Brain pericyte (primary cell): ENCODE data around the gene PPP1CC.
"Not testable (repeated sequence)": the region's sequence is repeated elsewhere in the genome, so short reads cannot be mapped to it uniquely, and the experiment has no call there.

Experiments used
- DNase-seq: peaks from one replicate; pipeline ENCODE4 v3.0.0-alpha.2; 2012; ENCODE audit warnings: low read depth, low spot score

PPP1CC gene

DNA sequence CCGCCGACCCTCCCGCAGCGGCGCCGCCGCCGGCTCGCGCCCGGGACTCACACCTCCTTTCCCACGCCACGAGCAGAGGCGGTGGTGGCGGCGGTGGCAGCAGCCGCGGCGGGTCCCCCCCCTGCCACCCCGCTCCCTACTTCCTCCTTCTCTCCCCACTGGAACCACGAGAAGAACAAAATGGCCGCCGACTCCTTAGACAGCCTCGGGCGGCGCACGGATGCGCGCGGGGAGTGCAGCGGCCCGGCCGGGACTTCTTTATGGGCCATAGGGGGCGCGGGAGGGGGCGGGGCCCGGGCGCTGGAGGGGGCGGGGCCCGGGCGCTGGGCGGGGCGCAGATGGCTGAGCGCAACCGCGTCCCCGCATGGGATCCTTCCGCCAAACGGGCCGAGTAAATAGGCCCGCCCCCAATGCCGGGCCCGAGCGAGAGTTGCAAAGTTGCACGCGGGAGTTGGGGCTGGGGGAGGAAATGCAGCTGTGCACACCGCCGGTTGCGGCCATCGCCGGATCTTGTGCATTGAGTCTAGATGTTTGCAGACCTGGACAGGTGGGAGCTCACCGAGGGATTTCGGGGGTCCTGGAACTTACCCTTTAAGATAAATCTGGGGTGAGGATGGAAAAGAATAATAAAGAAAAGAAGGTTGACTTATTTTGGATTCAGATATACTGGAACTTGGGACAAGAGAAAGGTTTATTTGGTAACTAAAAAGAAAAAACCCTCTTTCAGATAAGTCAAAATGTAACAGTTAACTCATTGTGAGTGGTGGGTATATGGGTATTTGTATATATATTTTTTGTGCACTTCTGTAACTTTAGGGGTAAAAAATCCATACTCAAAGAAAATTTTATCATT is at the start of gene PPP1CC:
TSS of gene PPP1CC (minus strand) at position 174 of the 853 bp plus-strand sequence. CDS start 184 bp downstream, outside the sequence.
- peak; percentile 63 for DNase-seq

DNA sequence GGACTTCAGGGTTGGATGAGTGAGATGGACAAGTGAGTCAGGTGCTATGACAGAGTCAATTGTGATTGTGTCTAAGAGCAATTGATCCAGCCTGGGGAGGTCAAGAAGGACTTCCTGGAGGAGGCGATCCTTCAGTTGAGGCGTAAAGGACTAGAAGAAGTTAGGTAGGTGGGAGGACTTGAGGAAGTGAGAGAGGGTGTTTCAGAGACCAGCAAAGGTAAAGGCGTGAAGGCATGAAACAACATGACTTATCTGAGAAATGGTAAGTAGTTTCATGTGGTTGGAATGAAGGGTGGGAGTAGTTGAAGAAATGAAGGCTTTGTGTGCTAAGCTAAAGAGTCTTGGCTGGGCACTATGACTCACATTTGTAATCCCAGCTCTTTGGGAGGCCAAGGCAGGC is 48.9 kb upstream of the PPP1CC start:
- no peak for DNase-seq

DNA sequence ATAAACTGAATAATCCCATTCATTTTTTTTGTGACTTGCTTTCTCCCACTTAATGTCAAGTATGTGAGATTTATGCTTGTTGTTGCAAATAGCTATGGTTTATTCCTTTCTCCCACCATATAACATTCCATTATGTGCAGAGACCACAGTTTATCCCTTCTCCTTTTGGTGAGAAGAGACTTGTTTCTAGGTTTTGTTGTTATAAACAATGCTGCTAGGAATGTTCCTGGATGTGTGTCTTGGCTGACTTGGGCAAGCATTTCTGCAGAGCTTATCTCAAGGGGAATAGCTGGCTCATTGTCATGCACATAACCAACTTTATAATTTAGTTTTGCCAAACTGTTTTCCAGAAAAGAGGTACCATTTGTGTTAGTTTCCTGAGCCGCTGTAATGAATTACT is 47.6 kb upstream of the PPP1CC start:
- no peak for DNase-seq

DNA sequence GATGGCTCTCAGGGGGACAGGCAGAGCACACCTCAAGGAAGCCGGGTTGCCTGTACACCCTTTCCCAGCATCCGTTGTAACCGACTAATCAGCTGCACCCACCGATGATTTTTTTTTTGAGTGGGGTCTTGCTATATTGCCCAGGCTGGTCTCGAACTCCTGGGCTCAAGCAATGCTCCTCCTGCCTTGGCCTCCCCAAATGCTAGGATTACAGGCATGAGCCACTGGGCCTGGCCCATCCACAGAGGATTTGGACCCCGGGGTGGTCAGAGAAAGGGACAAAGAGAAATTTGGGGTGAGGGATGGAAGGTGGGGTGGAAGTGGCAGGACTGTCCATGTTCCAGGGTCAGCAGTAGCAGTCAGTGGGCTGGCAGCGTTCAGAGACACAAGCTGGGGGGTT is 43.3 kb upstream of the PPP1CC start:
- DNase-seq: no peak

DNA sequence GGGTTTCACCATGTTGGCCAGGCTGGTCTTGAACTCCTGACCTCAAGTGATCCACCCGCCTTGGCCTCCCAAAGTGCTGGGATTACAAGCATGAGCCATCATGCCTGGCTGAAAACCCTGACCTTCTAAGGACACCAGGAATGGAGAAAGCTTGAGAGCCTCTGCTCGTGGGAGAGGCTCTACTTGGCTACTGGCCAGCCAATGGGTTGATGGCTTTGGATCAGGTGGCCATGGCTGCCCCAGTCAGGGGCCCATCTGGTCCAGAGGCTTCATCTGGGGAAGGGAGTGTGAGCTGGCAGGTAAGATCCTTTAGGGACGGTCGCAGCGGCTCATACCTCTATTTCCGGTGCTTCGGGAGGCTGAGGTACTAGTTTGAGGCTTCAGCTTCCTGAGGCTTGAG is 42.5 kb upstream of the PPP1CC start:
- DNase-seq: no peak

DNA sequence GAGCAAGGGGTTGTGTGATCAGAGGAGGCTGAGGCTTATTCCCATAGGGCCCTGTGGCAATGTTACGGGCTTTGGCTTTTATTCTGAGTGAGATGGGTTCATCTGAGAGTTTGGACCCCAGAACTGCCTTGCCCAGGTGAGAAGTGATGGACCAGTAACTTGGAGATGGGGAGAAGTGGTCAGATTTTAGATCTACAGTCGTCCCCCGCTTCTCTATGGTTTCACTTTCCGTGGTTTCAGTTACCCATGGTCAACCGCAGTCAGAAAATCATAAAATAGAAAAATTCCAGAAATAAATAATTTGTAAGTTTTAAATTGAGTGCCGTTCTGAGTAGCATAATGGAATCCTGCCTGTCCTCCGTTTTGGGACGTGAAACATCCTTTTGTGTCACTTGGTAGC is 40.2 kb upstream of the PPP1CC start:
- no peak for DNase-seq

DNA sequence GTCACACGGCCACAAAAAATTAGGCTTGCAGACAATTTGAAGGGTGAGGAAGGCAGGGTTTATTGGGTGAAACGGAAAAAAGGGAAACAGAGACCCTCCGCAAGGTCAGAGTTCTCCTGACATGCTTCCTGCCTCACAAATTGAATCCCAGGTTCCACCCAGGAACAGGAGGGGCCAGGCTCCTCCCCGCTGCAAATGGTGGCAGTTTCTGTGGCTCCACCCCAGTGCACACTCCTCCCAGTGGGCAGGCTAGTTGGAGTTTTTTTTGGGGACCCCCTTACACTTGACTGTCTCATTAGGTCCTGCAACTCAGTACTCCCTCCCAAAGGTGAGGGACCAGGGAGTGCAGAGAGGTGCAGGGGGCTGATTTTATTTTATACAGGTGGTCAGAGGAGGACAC is 39.4 kb upstream of the PPP1CC start:
- DNase-seq: no peak

DNA sequence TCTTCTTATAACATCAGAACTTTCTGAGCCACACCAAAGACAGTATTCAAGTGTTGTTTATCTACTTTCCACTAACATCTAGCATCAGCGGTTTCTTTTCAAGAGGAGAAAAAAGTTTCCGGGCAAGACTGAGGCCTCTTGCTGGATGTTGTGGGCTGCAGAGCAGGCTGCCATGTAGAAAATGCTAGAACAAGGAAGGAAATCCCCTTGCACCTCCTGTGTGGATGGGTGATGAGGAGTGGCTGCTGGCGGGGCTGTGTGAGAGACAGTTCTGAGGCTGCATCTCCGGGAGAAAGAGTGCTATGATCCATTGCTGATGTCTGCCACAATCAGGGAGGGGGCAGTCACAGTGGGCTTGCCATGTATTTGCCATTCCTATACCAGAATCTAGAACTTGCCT is 37.8 kb upstream of the PPP1CC start:
- no peak for DNase-seq

DNA sequence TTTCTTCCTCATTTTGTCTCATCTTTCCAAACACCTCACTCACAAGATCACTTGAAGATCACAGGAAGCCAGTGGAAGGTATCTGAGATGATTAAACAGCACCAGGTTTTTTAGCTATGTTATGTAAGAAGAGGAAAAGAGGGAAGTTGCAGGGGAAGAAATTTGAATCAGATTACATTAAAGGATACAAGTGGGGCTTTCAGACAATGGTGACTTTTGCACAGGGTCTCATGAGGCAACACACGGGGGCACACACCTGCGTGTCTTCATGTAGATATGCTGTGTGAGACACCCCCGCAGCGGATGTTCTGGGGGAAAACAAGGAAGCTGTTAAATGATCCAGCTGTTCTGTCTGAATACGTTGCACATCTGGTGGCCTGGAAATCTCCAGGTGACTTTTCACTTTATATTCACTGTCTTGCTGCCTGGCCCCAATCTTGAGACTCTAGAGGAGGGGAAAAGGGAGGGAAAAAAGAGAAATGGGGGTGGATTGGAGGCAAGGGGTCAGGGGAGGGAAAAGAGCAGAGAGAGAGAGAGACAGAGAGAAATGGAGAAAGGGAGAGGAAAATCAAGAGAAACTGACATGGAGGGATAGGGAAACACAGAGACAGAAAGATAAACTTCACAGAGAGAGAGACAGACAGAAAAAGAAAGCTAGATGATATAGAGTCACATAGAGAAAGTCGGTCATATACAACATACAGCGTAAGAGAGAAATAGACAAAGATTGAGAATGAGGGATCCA is 36.3 kb upstream of the PPP1CC start:
- DNase-seq: no peak

DNA sequence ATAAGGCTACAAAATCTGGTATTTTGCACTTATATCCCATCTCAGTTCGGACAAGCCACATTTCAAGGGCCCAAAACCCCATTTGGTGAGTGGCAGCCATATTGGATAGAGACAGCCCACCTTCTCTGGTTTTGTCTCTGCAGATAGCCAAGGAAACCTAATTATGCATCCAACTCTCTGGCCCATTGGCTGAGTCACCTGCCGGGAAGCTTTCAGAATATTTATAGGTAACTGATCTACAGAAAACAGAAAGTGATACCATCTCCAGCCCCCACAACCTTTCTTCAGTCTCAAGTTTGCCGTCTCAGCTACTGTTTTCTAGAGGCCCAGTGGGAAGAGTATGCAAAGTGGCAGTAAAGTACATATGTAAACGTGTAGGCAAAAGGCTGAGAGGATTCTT is 33.7 kb upstream of the PPP1CC start:
- DNase-seq: no peak

DNA sequence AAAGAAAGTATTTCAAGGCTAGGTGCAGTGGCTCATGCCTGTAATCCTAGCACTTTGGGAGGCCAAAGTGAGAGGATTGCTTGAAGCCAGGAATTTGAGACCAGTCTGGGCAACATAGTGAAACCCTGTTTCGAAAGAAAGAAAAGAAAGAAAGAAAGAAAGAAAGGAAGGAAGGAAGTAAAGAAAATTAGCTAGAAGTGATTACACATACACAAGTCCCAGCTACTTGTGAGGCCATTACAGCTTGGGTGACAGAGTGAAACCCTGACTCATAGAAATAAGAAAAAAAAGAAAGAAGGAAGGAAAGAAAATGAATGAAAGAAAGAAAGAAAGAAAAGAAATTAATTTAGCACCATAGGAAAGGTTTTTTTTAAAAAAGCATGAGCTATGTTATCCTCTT is 33.3 kb upstream of the PPP1CC start:
- DNase-seq: no peak

DNA sequence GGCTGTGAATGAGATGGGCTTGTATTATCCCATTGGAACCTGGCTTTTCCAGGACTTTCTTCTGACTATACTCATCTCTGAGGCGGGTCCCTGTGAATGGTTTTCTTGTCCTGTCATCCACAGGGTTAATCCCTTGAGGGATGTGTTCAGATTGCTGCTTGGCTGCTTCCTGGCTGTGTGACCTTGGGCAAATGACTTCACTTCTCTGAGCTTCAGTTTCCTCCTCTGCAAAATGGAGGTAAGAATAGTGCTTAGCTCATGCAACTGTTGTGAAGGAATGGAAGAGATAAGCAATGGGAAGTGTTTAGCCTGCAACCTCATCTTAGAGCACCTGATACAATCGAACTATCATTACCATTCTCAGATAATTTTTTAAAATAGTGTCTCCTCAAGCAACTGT is 32.1 kb upstream of the PPP1CC start:
- no peak for DNase-seq

DNA sequence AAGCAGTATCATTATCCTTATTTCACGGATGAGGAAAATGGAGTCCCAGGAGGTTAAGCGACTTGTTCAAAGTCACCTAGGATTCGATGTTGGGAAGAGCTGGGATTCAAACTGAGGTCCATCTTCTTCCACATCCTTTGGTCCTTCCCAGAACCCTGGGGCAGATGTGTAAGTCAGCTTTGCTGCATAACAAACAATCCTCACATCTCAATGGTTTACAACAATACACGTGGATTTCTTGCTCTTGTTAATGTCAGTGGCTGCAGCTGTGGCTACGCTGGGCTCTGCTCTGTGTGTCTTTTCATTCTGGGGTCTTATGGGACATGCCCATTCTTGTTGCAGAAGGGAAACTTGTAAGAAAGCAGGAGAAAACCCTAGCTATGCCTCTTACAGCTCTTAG is 26.3 kb upstream of the PPP1CC start:
- DNase-seq: no peak

DNA sequence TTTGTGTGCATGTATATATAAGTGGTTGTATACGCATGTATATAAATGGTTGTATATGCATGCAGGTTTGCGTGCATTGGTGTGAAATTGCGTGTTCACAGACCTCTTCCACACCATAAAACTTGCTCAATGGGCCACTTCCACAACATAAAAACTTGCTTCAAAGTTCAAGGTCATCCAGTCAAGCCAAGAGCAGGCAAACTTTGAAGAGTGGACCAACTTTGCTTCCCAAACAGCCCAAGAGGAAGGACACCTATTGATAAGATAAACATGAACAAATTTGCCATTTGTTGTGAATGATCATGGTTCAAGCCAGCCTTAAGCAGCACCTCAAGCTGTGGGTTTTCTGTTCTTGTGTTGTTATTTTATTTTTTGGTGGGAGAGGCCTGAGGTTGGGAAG is 25.2 kb upstream of the PPP1CC start:
- DNase-seq: no peak

DNA sequence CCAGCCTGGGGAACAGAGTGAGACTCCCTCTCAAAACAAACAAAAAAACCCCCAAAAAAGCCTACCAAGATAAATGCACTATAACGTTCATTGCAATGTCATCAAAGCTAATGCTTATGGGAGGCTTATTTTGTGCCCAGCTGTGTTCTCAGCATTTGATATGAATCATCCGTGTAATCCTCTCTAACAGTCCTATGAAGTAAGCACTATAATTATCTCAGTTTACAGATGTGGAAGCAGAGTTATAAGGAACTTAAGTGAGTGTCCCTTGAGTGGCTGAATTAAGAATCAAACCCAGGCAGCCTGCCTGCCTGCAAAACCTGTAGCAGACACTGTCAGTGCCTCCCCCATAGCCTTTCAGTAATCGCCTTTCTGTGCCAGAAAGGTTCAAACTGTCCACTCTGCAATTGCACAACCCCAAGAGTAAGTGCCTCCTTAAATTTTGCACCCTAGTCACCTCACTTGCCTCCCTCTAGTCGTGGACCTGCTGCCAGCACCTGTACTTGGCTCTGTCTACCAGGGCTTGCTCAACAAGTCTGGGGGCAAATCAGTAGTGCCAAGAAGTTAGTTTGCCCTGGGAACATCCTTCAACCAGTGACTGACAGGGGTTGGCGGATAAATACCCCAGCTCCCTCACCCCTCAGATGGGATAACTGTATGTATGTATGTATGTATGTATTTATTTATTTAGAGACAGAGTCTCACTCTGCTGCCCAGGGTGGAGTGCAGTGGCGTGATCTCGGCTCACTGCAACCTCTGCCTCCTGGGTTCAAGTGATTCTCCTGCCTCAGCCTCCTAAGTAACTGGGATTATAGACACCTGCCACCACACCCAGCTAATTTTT is 23.8 kb upstream of the PPP1CC start:
- no peak for DNase-seq

DNA sequence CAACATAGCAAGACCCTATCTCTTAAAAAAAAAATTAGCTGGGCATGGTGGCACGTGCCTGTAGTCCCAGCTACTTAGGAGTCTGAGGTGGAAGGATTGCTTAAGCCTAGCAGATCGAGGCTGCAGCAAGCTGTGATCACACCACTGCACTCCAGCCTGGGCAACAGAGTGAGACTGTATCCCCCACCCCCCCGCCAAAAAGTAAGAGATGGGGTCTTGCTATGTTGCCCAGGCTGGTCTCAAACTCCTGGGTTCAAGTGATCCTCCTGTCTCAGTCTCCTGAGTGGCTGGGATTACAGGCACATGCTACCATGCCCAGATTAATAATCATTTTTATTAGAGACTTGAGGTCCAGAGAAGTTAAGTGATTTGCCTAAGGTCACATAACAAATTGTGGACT is 22.9 kb upstream of the PPP1CC start:
- DNase-seq: not testable (repeated sequence)

DNA sequence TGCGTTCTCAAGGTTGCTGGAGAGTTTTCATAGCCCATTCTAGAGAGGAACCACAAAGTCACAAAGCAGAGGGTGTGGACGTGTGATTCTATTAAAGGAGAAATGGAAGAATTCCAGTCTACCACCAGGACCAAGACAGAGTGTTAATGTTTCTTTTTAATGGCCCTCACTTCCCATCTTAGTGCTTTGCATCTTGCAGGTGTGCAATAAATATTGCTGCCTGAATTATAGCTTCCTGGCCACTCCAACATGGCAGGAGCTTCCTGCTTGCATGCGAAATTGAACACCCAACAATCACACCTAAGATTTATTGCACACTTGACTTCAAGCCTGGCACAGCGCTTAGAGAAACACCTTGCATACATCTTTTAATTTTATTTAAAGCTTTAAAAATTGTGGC is 22.4 kb upstream of the PPP1CC start:
- DNase-seq: no peak

DNA sequence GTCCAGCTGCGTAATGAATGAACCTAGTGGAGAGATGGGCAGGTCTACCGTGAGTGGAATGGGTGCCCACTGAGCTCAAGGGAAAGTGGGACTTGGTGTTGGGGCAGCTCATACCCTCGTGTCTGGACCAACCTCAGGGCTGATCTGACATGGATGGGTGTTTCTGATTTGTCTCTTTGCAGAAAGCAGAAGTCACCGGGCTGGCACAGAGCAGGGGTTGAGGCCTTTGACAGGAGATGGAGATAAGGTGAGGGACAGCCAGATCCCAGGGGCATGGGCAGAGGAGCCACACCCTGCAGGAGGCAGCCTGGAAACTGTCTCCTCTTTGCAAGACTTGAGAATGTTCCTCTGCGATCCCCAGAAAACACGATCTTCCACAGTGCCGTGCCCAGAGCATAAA is 20.9 kb upstream of the PPP1CC start:
- no peak for DNase-seq

DNA sequence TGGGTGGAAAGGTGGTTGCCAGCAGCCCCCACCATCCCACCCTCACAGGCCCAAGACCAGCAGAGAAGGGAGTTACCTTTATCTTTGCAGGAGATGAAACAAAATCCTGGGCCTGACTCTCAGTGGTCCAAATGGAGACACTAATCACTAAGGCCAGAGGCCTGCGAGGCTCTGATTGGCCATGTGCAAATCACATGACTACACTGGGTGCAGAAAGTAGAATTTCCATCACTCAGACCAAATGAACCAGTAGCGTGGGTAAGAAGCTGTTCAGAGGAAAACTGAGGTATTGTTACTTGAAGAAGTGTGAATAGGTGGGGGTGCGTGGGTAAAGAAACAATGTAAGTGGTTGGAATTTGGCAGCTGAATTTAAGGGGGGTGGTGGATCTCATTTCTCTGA is 20.2 kb upstream of the PPP1CC start:
- no peak for DNase-seq

DNA sequence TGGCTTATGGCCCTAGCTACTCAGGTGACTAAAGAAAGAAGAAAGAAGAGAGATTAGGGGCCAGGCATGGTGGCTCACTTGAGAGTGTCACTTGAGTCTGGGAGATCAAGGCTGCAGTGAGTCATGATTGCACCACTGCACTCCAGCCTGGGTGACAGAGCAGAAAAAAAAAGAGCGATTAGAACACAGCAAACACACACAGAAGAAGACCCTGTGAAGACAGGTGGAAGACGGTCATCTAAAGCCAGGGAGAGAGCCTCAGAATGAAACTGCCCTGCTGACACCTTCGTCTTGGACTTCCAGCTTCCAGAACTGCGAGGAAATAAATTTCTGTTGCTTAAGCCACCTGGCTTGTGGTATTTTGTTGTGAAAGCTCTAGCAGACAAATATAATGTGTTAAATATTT is 17.5 kb upstream of the PPP1CC start:
- DNase-seq: no peak

DNA sequence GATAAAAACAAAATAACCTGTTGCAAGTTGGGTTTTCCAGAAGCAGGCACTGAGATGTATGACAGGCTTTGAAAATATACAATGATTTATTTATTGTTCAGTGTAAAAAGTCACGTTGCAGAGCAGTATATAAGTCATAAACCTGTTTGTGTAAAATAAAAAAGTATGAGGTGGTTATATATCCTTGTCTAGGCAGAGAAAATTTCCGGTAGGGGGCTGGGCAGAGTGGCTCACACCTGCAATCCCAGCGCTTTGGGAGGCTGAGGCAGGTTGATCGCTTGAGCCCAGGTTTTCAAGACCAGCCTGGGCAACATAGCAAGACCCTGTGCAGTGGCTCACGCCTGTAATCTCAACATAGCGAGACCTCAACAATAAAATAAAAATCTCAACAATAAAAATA is 16.2 kb upstream of the PPP1CC start:
- no peak for DNase-seq

DNA sequence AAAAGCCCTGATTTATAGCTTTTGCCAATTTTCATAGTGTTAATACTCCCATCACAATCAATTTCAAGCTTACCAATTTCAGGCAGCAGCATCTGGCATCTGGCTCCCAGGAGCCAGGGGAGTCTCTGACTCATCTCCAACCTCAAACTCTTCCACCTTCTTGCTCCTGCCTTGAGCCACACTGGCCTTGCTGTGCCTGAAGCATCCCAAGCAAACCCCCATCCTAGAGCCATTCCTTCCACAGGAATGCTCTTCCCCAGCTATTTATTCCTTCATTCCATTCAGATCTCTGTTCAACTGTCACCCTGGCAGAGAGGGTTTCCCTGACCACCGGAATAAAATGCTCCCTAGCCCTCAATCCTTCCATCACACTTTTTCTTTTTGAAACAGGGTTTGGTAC is 13.9 kb upstream of the PPP1CC start:
- no peak for DNase-seq
